HG02884 (cell line): Measurements from ENCODE around the gene HK1.
"Not testable (repeated sequence)": the region's sequence is repeated elsewhere in the genome, so short reads cannot be mapped to it uniquely, and the experiment has no call there.

ENCODE experiments used
- ATAC-seq: cut with Tn5 transposase; IDR thresholded peaks from one replicate; pipeline ENCODE4 v1.9.1; 2021; ENCODE audit warnings: mild to moderate bottlenecking, moderate library complexity; ENCODE audit not compliant: unreplicated experiment

HK1 gene

GRCh38 chr10:69306421-69306820 lies 28.1 kb downstream of the HK1 start:
- ATAC-seq: no peak

- no peak for ATAC-seq
Observed at GRCh38 chr10:69307434-69307833, 29.1 kb downstream of the HK1 start.

GRCh38 chr10:69308304-69308703 lies 30.0 kb downstream of the HK1 start:
- ATAC-seq: not testable (repeated sequence)

- ATAC-seq: no peak
Observed at GRCh38 chr10:69311309-69311708, 33.0 kb downstream of the HK1 start.

- ATAC-seq: no peak
Observed at GRCh38 chr10:69312528-69312927, 34.2 kb downstream of the HK1 start.

GRCh38 chr10:69315100-69315542 lies 36.8 kb downstream of the HK1 start:
- no peak for ATAC-seq

GRCh38 chr10:69315610-69316312 lies 37.5 kb downstream of the HK1 start:
- no peak for ATAC-seq

- no peak for ATAC-seq
Observed at GRCh38 chr10:69316313-69317059, 38.2 kb downstream of the HK1 start.

- peak; percentile 31 for ATAC-seq
Observed at GRCh38 chr10:69317175-69317604, 38.9 kb downstream of the HK1 start.

- ATAC-seq: no peak
Observed at GRCh38 chr10:69317626-69318105, 39.4 kb downstream of the HK1 start.

GRCh38 chr10:69318106-69318866 lies 40.0 kb downstream of the HK1 start:
- ATAC-seq: peak; percentile 78

GRCh38 chr10:69318867-69319727 lies 40.8 kb downstream of the HK1 start:
- peak; percentile 11 for ATAC-seq

GRCh38 chr10:69319841-69320316 lies 41.6 kb downstream of the HK1 start:
- no peak for ATAC-seq

GRCh38 chr10:69320521-69320920 lies 42.2 kb downstream of the HK1 start:
- ATAC-seq: no peak

GRCh38 chr10:69321039-69321715 lies 42.9 kb downstream of the HK1 start:
- ATAC-seq: no peak

- ATAC-seq: no peak
Observed at GRCh38 chr10:69321865-69322264, 43.6 kb downstream of the HK1 start.

GRCh38 chr10:69322346-69322745 lies 44.0 kb downstream of the HK1 start:
- not testable (repeated sequence) for ATAC-seq

GRCh38 chr10:69323622-69324021 lies 45.3 kb downstream of the HK1 start:
- no peak for ATAC-seq

- no peak for ATAC-seq
Observed at GRCh38 chr10:69324583-69324982, 46.3 kb downstream of the HK1 start.
